HG03520 (cell line): ENCODE data around the gene CNTN3.

Experiments used
- ATAC-seq: cut with Tn5 transposase; IDR thresholded peaks from one replicate; pipeline ENCODE4 v1.9.1; 2021; ENCODE audit warnings: mild to moderate bottlenecking, moderate library complexity; ENCODE audit not compliant: unreplicated experiment

The CNTN3 gene

GRCh38 chr3:74614107-74614967, at the start of gene CNTN3:
TSS of gene CNTN3 (minus strand) at chr3:74614659. CDS start at chr3:74521112, 93,547 bp downstream.
- ATAC-seq, result no peak

GRCh38 chr3:74663178-74663577, 48.7 kb upstream of the CNTN3 start:
- ATAC-seq, result no peak

- ATAC-seq, result no peak
These were observed 47.2 kb upstream of the CNTN3 start for GRCh38 chr3:74661672-74662071.

GRCh38 chr3:74651885-74652284, 37.4 kb upstream of the CNTN3 start:
- no peak for ATAC-seq

- no peak for ATAC-seq
These were observed 36.8 kb upstream of the CNTN3 start for GRCh38 chr3:74651292-74651691.

- no peak for ATAC-seq
These were observed 33.6 kb upstream of the CNTN3 start for GRCh38 chr3:74648107-74648506.

- no peak for ATAC-seq
These were observed 31.6 kb upstream of the CNTN3 start for GRCh38 chr3:74646094-74646493.

- no peak for ATAC-seq
These were observed 29.2 kb upstream of the CNTN3 start for GRCh38 chr3:74643636-74644035.

GRCh38 chr3:74642876-74643275, 28.4 kb upstream of the CNTN3 start:
- no peak for ATAC-seq

- no peak for ATAC-seq
These were observed 25.8 kb upstream of the CNTN3 start for GRCh38 chr3:74640211-74640610.

GRCh38 chr3:74639681-74640080, 25.2 kb upstream of the CNTN3 start:
- ATAC-seq, result no peak

- no peak for ATAC-seq
These were observed 22.5 kb upstream of the CNTN3 start for GRCh38 chr3:74636981-74637380.

GRCh38 chr3:74633021-74633420, 18.6 kb upstream of the CNTN3 start:
- ATAC-seq, result no peak

- no peak for ATAC-seq
These were observed 17.1 kb upstream of the CNTN3 start for GRCh38 chr3:74631351-74632140.

GRCh38 chr3:74630602-74631001, 16.1 kb upstream of the CNTN3 start:
- ATAC-seq, result no peak

GRCh38 chr3:74626011-74626410, 11.6 kb upstream of the CNTN3 start:
- no peak for ATAC-seq

GRCh38 chr3:74624301-74624700, 9.8 kb upstream of the CNTN3 start:
- ATAC-seq, result no peak

- no peak for ATAC-seq
These were observed 8.9 kb upstream of the CNTN3 start for GRCh38 chr3:74623261-74623836.

GRCh38 chr3:74621581-74621980, 7.1 kb upstream of the CNTN3 start:
- no peak for ATAC-seq

GRCh38 chr3:74617776-74618175, 3.3 kb upstream of the CNTN3 start:
- ATAC-seq, result no peak

GRCh38 chr3:74613521-74614106, 845 bp downstream of the CNTN3 start:
- ATAC-seq, result no peak
